GM23338 (cell line): ENCODE measurements around the gene TCERG1L. TPM values are rescaled to one million over a fixed set of nuclear protein-coding genes. Genes with fewer than 3 reads are reported as not detected.

Experiments used
- ATAC-seq: fragments of 200-7000 bp; cut with Tn5 transposase; 3 replicates; pipeline ENCODE4 v1.9.1; 2020
- DNase-seq: peaks from one replicate; pipeline ENCODE4 v3.0.0-alpha.2; 2015; ENCODE audit warnings: low spot score
- H2AFZ ChIP-seq: fragments of 200-600 bp; sonication (generic); 2 replicates; pipeline ENCODE4 v1.8.0; 2016; ENCODE audit warnings: antibody characterized with exemption, mild to moderate bottlenecking, moderate library complexity
- H3F3A ChIP-seq: fragments of 200-600 bp; sonication (generic); replicated peaks from 2 replicates; pipeline ENCODE4 v1.8.0; 2017; ENCODE audit warnings: antibody characterized with exemption, mixed run types, low read depth
- H3K27ac ChIP-seq: fragments of 200-600 bp; sonication (generic); 2 replicates; pipeline ENCODE4 v1.6.1; 2016; ENCODE audit warnings: low read depth
- H3K27me3 ChIP-seq: fragments of 200-600 bp; sonication (generic); 2 replicates; pipeline ENCODE4 v1.8.0; 2016; ENCODE audit warnings: mild to moderate bottlenecking, mixed run types, moderate library complexity; ENCODE audit not compliant: insufficient read depth
- H3K36me3 ChIP-seq: fragments of 200-600 bp; sonication (generic); 2 replicates; pipeline ENCODE4 v1.8.0; 2016; ENCODE audit warnings: mild to moderate bottlenecking; ENCODE audit not compliant: insufficient read depth
- H3K4me1 ChIP-seq: fragments of 200-600 bp; sonication (generic); 2 replicates; pipeline ENCODE4 v1.8.0; 2016; ENCODE audit warnings: mild to moderate bottlenecking, moderate library complexity; ENCODE audit not compliant: insufficient read depth
- H3K4me2 ChIP-seq: fragments of 200-600 bp; sonication (generic); 2 replicates; pipeline ENCODE4 v1.7.1; 2017; ENCODE audit warnings: mixed run types
- H3K4me3 ChIP-seq: fragments of 200-600 bp; sonication (generic); 2 replicates; pipeline ENCODE4 v1.6.1; 2016; ENCODE audit warnings: mixed run types
- H3K79me2 ChIP-seq: fragments of 200-600 bp; sonication (generic); replicated peaks from 2 replicates; pipeline ENCODE4 v1.8.0; 2017; ENCODE audit warnings: mild to moderate bottlenecking; ENCODE audit not compliant: insufficient read depth
- H3K9me2 ChIP-seq: fragments of 200-600 bp; sonication (generic); 2 replicates; pipeline ENCODE4 v1.8.0; 2017; ENCODE audit not compliant: insufficient read depth
- H4K20me1 ChIP-seq: fragments of 200-600 bp; sonication (generic); replicated peaks from 2 replicates; pipeline ENCODE4 v1.8.0; 2017; ENCODE audit warnings: mild to moderate bottlenecking; ENCODE audit not compliant: insufficient read depth
- H3K27ac Mint-ChIP-seq: 2 replicates; pipeline ENCODE4 v1.8.0; 2020; ENCODE audit warnings: inconsistent platforms, mild to moderate bottlenecking, moderate library complexity, mixed read lengths
- H3K27me3 Mint-ChIP-seq: 3 replicates; pipeline ENCODE4 v1.8.0; 2022; ENCODE audit warnings: low read depth, mild to moderate bottlenecking, moderate library complexity, mixed read lengths, inconsistent platforms; ENCODE audit not compliant: insufficient read depth, poor library complexity
- H3K36me3 Mint-ChIP-seq: 3 replicates; pipeline ENCODE4 v1.8.0; 2021; ENCODE audit warnings: low read depth, mild to moderate bottlenecking, inconsistent platforms, moderate library complexity, mixed read lengths
- H3K4me1 Mint-ChIP-seq: 3 replicates; pipeline ENCODE4 v1.8.0; 2020; ENCODE audit warnings: mild to moderate bottlenecking, inconsistent platforms, mixed read lengths
- H3K4me3 Mint-ChIP-seq: 3 replicates; pipeline ENCODE4 v1.8.0; 2021; ENCODE audit warnings: moderate library complexity, mild to moderate bottlenecking, inconsistent platforms, mixed read lengths
- H3K9me3 Mint-ChIP-seq: 3 replicates; pipeline ENCODE4 v1.8.0; 2020; ENCODE audit warnings: moderate library complexity, mild to moderate bottlenecking, inconsistent platforms, mixed read lengths
- CREB1 ChIP-seq: fragments of 250-450 bp; sonication (Bioruptor Pico); IDR thresholded peaks from 2 replicates; pipeline ENCODE4 v1.5.0; 2020; ENCODE audit warnings: low read depth, mild to moderate bottlenecking, moderate library complexity
- CTCF ChIP-seq, 2 experiments: fragments of 200-600 bp in 1 of 2; sonication (generic) in 1 of 2; conservative IDR thresholded peaks; 2 replicates each; pipeline versions ENCODE4 v1.5.1 to v1.6.1; 2016 to 2017; ENCODE audit warnings: antibody characterized with exemption in 2 of 2, low read depth in 2 of 2, mild to moderate bottlenecking in 2 of 2, moderate library complexity in 1 of 2
- ETS1 ChIP-seq: IDR thresholded peaks from 2 replicates; pipeline ENCODE4 v1.6.1; 2016; ENCODE audit warnings: antibody characterized with exemption
- NANOG ChIP-seq: IDR thresholded peaks from 2 replicates; pipeline ENCODE4 v1.6.1; 2016; ENCODE audit warnings: antibody characterized with exemption, borderline replicate concordance
- POLR2AphosphoS5 ChIP-seq: IDR thresholded peaks from 2 replicates; pipeline ENCODE4 v1.6.1; 2016; ENCODE audit warnings: antibody characterized with exemption, low read depth
- REST ChIP-seq: IDR thresholded peaks from one replicate; pipeline ENCODE4 v1.6.1; 2018; ENCODE audit warnings: antibody characterized with exemption; ENCODE audit not compliant: unreplicated experiment
- ZNF114 ChIP-seq: fragments of 250-450 bp; sonication (Bioruptor Pico); IDR thresholded peaks from 2 replicates; pipeline ENCODE4 v1.5.0; 2020; ENCODE audit warnings: mild to moderate bottlenecking, moderate library complexity
- ZNF331 ChIP-seq: fragments of 250-450 bp; sonication (Bioruptor Pico); IDR thresholded peaks from 2 replicates; pipeline ENCODE4 v1.5.0; 2020; ENCODE audit warnings: low read depth, mild to moderate bottlenecking, moderate library complexity
- polyA plus RNA-seq: library from polyadenylated mRNA; unstranded; fragments of >200 nt; fragmentation: Nextera tagmentation; extraction: Ambion mirVana; gene quantifications from 2 replicates; pipeline ENCODE4 v1.2.1, GENCODE V29; 2016
- total RNA-seq: library from RNA; depleted of rRNA; stranded (reverse); fragments of >200 nt; shearing (Covaris generic); gene quantifications from 2 replicates; pipeline ENCODE4 v1.2.3, GENCODE V29; 2014

Gene TCERG1L
- total and polyA plus RNA-seq, 2 experiments from 2014 or later: 3.9 to 5.5 TPM

- TF ChIP-seq REST (no peak), CTCF (conservative IDR thresholded peaks at IDR 0.05; ENCODE audit: low read depth in 2 of 2) (no peak), POLR2AphosphoS5 (no peak), CREB1 (CRISPR knock-in tag) (no peak), NANOG (no peak), ETS1 (no peak)
Observed at GRCh38 chr10:131174651-131175540, 136.6 kb downstream of the TCERG1L start (continued).

- H3K9me2 ChIP-seq: no peaks in the 10 kb centered on the region
- ATAC-seq (no peak; the same call in 2 of the 3 replicates), DNase-seq (no peak)
- H3F3A ChIP-seq: peaks cover 6% of the 10 kb centered on the region; the same call in 1 of the 2 replicates
- Mint-ChIP-seq H3K27ac (no peak overlapping the region), H3K27me3 (peaks cover 11% of the 10 kb centered on the region), H3K4me1 (peaks cover 3% of the 10 kb centered on the region; the same call in 2 of the 3 replicates), H3K4me3 (no peak overlapping the region), H3K36me3 (peaks cover 15% of the 10 kb centered on the region), H3K9me3 (peaks cover 47% of the 10 kb centered on the region)
- no peaks in the 10 kb centered on the region for H3K4me1 ChIP-seq
- no peak overlapping the region for H3K27ac ChIP-seq
- H3K4me3 ChIP-seq: no peak overlapping the region
- H3K4me2 ChIP-seq: no peak overlapping the region
- H3K36me3 ChIP-seq: no peaks in the 10 kb centered on the region
- H4K20me1 ChIP-seq: no peaks in the 10 kb centered on the region
- H3K79me2 ChIP-seq: no peaks in the 10 kb centered on the region
- H2AFZ ChIP-seq: no peak overlapping the region
- H3K27me3 ChIP-seq: no peaks in the 10 kb centered on the region
- TF ChIP-seq ZNF114 (CRISPR knock-in tag): no peak
- TF ChIP-seq ETS1: no peak
- TF ChIP-seq CTCF (conservative IDR thresholded peaks at IDR 0.05; ENCODE audit: low read depth in 2 of 2): no peak
- TF ChIP-seq ZNF331: no peak
Observed at GRCh38 chr10:131174211-131174565, 137.3 kb downstream of the TCERG1L start.
